OCI-LY3 (cell line): ENCODE results near the gene KATNAL2.

Experiments
- H2AFZ ChIP-seq: fragments of 200-600, 300-600 bp; shearing (Covaris generic); 2 replicates; pipeline ENCODE4 v1.6.0; 2014; ENCODE audit warnings: antibody characterized with exemption, low read depth, low read length
- H3K27ac ChIP-seq: fragments of 200-600, 300-600 bp; sonication (generic); 2 replicates; pipeline ENCODE4 v1.5.1; 2014; ENCODE audit warnings: mild to moderate bottlenecking, low read length, moderate library complexity, mixed read lengths
- H3K27me3 ChIP-seq: fragments of 200-600, 300-600 bp; sonication (generic); 2 replicates; pipeline ENCODE4 v1.6.1; 2014; ENCODE audit warnings: low read depth, low read length, mixed read lengths
- H3K36me3 ChIP-seq: fragments of 200-600, 300-600 bp; sonication (generic); replicated peaks from 2 replicates; pipeline ENCODE3; 2014; ENCODE audit warnings: low read depth, low read length, mixed read lengths
- H3K4me1 ChIP-seq: fragments of 300-600, 200-600 bp; sonication (generic); 2 replicates; pipeline ENCODE4 v1.6.1; 2014; ENCODE audit warnings: low read length, mixed read lengths
- H3K4me2 ChIP-seq: fragments of 200-600, 300-600 bp; sonication (generic); 2 replicates; pipeline ENCODE4 v1.6.1; 2014; ENCODE audit warnings: low read length, mixed read lengths
- H3K4me3 ChIP-seq: fragments of 300-600, 200-600 bp; sonication (generic); 2 replicates; pipeline ENCODE4 v1.5.1; 2014; ENCODE audit warnings: antibody characterized with exemption, mild to moderate bottlenecking, low read length, moderate library complexity
- H3K79me2 ChIP-seq: fragments of 300-600, 200-600 bp; shearing (Covaris generic); 2 replicates; pipeline ENCODE4 v1.6.1; 2014; ENCODE audit warnings: mild to moderate bottlenecking, low read length, mixed read lengths
- H3K9ac ChIP-seq: fragments of 300-600, 200-600 bp; shearing (Covaris generic); 2 replicates; pipeline ENCODE4 v1.6.0; 2014; ENCODE audit warnings: mild to moderate bottlenecking, low read length, moderate library complexity
- H3K9me3 ChIP-seq: fragments of 200-600, 300-600 bp; shearing (Covaris generic); 2 replicates; pipeline ENCODE4 v1.6.1; 2014; ENCODE audit warnings: low read length, mixed read lengths; ENCODE audit not compliant: insufficient read depth
- H4K20me1 ChIP-seq: fragments of 200-600, 300-600 bp; sonication (generic); 2 replicates; pipeline ENCODE4 v1.6.1; 2016; ENCODE audit warnings: low read length, mixed read lengths; ENCODE audit not compliant: insufficient read depth
- EZH2phosphoT487 ChIP-seq: fragments of 200-600 bp; shearing (Covaris generic); IDR thresholded peaks from 2 replicates; pipeline ENCODE4 v1.6.1; 2018; ENCODE audit warnings: antibody characterized with exemption, mixed run types, low read depth
- TF ChIP-seq, protein P1 (sequence below): fragments of 200-600, 300-600 bp; sonication (generic); IDR thresholded peaks from 2 replicates; pipeline ENCODE4 v1.5.1; 2014; ENCODE audit warnings: antibody characterized with exemption, low read length, low read depth

The KATNAL2 gene

GRCh38 chr18:47067648-47068047 is 150.2 kb downstream of the KATNAL2 start:
- H3K36me3 ChIP-seq = no peaks in the 10 kb centered on the region
- TF ChIP-seq, protein P1, sequence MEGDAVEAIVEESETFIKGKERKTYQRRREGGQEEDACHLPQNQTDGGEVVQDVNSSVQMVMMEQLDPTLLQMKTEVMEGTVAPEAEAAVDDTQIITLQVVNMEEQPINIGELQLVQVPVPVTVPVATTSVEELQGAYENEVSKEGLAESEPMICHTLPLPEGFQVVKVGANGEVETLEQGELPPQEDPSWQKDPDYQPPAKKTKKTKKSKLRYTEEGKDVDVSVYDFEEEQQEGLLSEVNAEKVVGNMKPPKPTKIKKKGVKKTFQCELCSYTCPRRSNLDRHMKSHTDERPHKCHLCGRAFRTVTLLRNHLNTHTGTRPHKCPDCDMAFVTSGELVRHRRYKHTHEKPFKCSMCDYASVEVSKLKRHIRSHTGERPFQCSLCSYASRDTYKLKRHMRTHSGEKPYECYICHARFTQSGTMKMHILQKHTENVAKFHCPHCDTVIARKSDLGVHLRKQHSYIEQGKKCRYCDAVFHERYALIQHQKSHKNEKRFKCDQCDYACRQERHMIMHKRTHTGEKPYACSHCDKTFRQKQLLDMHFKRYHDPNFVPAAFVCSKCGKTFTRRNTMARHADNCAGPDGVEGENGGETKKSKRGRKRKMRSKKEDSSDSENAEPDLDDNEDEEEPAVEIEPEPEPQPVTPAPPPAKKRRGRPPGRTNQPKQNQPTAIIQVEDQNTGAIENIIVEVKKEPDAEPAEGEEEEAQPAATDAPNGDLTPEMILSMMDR = no peak
- no peak for TF ChIP-seq EZH2phosphoT487
- no peak overlapping the region for H3K4me3 ChIP-seq
- H3K4me1 ChIP-seq = peaks cover 3% of the 10 kb centered on the region
- H4K20me1 ChIP-seq = no peaks in the 10 kb centered on the region
- H3K4me2 ChIP-seq = no peak overlapping the region
- H3K9me3 ChIP-seq = no peaks in the 10 kb centered on the region
- H3K27ac ChIP-seq = no peak overlapping the region
- H3K9ac ChIP-seq = no peak overlapping the region
- H3K27me3 ChIP-seq = no peaks in the 10 kb centered on the region
- H3K79me2 ChIP-seq = no peaks in the 10 kb centered on the region
- H2AFZ ChIP-seq = no peak overlapping the region

DNA sequence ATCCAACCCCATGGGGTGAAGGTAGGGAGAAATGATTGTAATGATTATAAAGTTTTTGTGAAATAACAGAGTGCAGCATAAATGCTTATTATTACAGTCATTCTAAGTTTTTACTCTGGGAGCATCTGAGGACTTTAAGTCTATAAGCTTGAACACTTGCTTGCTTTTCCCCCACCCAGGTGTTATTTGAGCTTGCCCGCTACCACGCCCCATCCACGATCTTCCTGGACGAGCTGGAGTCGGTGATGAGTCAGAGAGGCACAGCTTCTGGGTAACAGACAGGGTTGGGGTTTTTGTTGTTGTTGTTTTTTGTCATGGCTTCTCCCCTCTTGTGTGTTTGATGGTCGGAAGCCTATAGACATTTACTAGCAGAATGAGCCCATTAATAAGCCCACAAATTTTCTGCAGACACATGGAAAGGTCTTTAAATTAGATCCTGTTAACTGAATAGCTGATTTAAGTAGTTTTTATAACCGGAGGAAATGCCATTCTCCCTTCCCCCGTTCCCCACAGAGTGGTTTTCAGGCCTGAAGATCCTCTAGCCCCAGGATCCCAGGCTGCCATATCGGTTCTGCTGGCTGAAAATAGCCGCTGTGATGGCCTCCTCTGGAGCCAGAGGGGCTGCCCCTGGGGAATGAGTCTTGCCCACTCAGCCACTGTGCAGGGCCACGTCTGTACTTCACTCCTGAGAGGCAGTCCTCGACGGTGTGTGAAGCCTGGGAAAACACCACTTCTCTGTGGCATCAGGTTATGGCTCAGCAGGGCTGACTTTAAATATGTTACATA is 157.9 kb downstream of the KATNAL2 start:
- no peak overlapping the region for H3K27ac ChIP-seq
- no peaks in the 10 kb centered on the region for H3K79me2 ChIP-seq
- no peak overlapping the region for H3K4me3 ChIP-seq
- H3K4me2 ChIP-seq = no peak overlapping the region
- no peak overlapping the region for H3K9ac ChIP-seq
- H3K27me3 ChIP-seq = no peaks in the 10 kb centered on the region
- no peaks in the 10 kb centered on the region for H4K20me1 ChIP-seq
- H3K36me3 ChIP-seq = no peaks in the 10 kb centered on the region
- TF ChIP-seq, protein P1 = no peak
- no peak for TF ChIP-seq EZH2phosphoT487
- no peak overlapping the region for H2AFZ ChIP-seq
- H3K9me3 ChIP-seq = no peaks in the 10 kb centered on the region
- H3K4me1 ChIP-seq = no peaks in the 10 kb centered on the region

DNA sequence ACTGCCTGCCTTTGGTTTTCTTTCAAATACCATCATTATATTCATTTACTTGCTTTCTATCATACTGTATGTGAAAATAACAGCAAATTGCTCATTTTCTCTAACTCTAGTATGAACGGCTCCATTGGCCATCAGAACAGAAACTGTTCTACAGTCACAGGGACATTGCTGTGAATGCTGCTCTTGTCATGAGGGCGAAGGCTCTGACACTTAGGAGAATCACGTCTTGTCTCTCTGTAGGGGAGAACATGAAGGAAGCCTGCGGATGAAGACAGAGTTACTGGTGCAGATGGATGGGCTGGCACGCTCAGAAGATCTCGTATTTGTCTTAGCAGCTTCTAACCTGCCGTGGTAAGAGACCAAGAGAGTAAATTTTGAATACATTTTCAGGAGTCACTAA is 159.7 kb downstream of the KATNAL2 start:
- H3K4me1 ChIP-seq = no peaks in the 10 kb centered on the region
- no peak overlapping the region for H2AFZ ChIP-seq
- H3K4me3 ChIP-seq = no peak overlapping the region
- no peak overlapping the region for H3K27ac ChIP-seq
- H3K36me3 ChIP-seq = no peaks in the 10 kb centered on the region
- H3K9ac ChIP-seq = no peak overlapping the region
- no peak overlapping the region for H3K4me2 ChIP-seq
- H3K79me2 ChIP-seq = no peaks in the 10 kb centered on the region
- no peaks in the 10 kb centered on the region for H3K27me3 ChIP-seq
- H4K20me1 ChIP-seq = no peaks in the 10 kb centered on the region
- H3K9me3 ChIP-seq = no peaks in the 10 kb centered on the region
- no peak for TF ChIP-seq EZH2phosphoT487
- TF ChIP-seq, protein P1 = no peak

GRCh38 chr18:47080872-47081271 is 163.5 kb downstream of the KATNAL2 start:
- H2AFZ ChIP-seq = no peak overlapping the region
- no peaks in the 10 kb centered on the region for H3K9me3 ChIP-seq
- no peak overlapping the region for H3K9ac ChIP-seq
- H3K79me2 ChIP-seq = no peaks in the 10 kb centered on the region
- H3K4me1 ChIP-seq = no peaks in the 10 kb centered on the region
- no peaks in the 10 kb centered on the region for H3K27me3 ChIP-seq
- TF ChIP-seq EZH2phosphoT487 = no peak
- TF ChIP-seq, protein P1 = no peak
- no peak overlapping the region for H3K4me2 ChIP-seq
- H3K27ac ChIP-seq = no peak overlapping the region
- no peak overlapping the region for H3K4me3 ChIP-seq
- H4K20me1 ChIP-seq = no peaks in the 10 kb centered on the region
- H3K36me3 ChIP-seq = no peaks in the 10 kb centered on the region
